Adrenal gland (tissue), 5 donors: ENCODE data around the gene CACHD1.

ENCODE experiments used
- POLR2A ChIP-seq, 2 donors: fragments of 450-650 bp; IDR thresholded peaks; one replicate each; pipeline ENCODE4 v1.6.1; 2017; ENCODE audit warnings: antibody characterized with exemption in 2 of 2, mild to moderate bottlenecking in 2 of 2, moderate library complexity in 1 of 2
- TF ChIP-seq, protein P1 (sequence below), 6 experiments: fragments of 450-650 bp in 4 of 6; fragments of 200-600 bp in 2 of 6; sonication (generic) in 1 of 6; IDR thresholded peaks; 1 replicate in 5 of 6; 2 replicates in 1 of 6; pipeline versions ENCODE4 v1.5.1 to v1.8.0; 2016 to 2021; ENCODE audit warnings: antibody characterized with exemption in 6 of 6, mild to moderate bottlenecking in 2 of 6, moderate library complexity in 1 of 6
- donor health status: DM: no; HTN: no; CAD: no.

DNA sequence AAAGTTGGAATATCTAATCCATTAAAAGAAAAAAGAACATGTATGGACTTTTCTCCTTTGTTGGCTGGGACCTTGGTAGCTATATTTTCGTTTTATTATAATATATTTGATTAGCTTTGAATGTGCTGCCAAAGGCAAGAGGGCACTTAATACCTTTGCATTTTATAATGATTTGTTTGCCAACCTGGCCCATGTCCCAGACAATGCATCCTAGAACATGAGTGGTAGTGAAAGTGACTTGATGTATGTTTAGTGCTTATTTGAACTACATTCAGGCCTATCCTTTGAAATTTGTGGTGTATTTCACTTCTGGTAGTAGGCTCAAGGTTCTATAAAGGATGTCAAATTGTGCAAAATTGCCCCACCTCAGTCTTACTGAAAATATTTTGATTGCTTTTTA is 25.9 kb downstream of the CACHD1 start:
- TF ChIP-seq, protein P1, sequence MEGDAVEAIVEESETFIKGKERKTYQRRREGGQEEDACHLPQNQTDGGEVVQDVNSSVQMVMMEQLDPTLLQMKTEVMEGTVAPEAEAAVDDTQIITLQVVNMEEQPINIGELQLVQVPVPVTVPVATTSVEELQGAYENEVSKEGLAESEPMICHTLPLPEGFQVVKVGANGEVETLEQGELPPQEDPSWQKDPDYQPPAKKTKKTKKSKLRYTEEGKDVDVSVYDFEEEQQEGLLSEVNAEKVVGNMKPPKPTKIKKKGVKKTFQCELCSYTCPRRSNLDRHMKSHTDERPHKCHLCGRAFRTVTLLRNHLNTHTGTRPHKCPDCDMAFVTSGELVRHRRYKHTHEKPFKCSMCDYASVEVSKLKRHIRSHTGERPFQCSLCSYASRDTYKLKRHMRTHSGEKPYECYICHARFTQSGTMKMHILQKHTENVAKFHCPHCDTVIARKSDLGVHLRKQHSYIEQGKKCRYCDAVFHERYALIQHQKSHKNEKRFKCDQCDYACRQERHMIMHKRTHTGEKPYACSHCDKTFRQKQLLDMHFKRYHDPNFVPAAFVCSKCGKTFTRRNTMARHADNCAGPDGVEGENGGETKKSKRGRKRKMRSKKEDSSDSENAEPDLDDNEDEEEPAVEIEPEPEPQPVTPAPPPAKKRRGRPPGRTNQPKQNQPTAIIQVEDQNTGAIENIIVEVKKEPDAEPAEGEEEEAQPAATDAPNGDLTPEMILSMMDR (IDR thresholded peaks at IDR 0.05) = no peak
- no peak for TF ChIP-seq POLR2A (IDR thresholded peaks at IDR 0.05)
